ENCODE results near the gene HOOK2. TPM values are rescaled to one million over a fixed set of nuclear protein-coding genes. Genes with fewer than 3 reads are reported as not detected.

Gene HOOK2
- total and polyA plus RNA-seq, 2 of the 4 experiments (the other 2 are of a cell fraction): 7.5 to 21.6 TPM

DNA sequence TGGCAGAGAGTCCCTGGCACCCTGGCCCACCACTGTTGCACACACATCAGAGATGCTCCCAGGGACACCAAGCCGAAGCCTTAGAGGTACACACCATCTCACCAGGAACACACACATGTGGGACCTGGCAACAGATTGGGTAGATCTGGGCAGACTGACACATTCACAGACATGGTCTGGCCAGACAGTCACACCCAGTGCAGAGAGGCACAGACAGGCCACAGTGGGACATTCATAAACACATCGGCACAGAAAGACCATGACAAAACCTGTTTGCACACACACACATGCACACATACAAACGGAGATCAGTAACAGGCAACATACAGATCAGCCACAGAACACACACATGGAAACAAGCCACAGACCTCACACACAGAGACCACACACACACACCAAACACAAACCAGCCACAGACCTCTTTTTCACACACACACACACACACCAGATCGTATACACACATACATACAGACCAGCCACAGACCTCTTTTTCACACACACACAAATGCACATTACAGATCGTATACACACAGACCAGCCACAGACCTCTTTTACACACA, 9.6 kb upstream of the HOOK2 start:
- Histone ChIP-seq H2BK120ac (ENCODE audit: low read depth, low read length) (peak overlapping the region; percentile 88), H3K9ac (ENCODE audit: low read depth, low read length) (no peak overlapping the region), H3K9me3 (ENCODE audit: control insufficient read depth, insufficient read depth, low read length) (no peaks in the 10 kb centered on the region), H3K4me2 (ENCODE audit: low read depth, low read length) (no peak overlapping the region), H4K5ac (ENCODE audit: low read depth, low read length) (peak overlapping the region; percentile 77; the same call in 1 of the 2 replicates), H4K91ac (ENCODE audit: insufficient read depth, low read depth, low read length) (peak overlapping the region; percentile 40), H3K18ac (ENCODE audit: low read depth, low read length) (peak overlapping the region; percentile 1; the same call in 1 of the 2 replicates), H2BK5ac (ENCODE audit: low read depth, low read length, poor library complexity, severe bottlenecking) (peak overlapping the region; percentile 95), H3K79me1 (ENCODE audit: low read depth in 1 of 2, low read length in 2 of 2) (peaks cover 0 to 32% of the 10 kb centered on the region in 2 experiments; a peak in 2 of 4 replicates), H3K14ac (replicated peaks; ENCODE audit: low read depth, low read length) (peak overlapping the region; percentile 45; the same call in 1 of the 2 replicates), H3K4ac (ENCODE audit: low read depth, low read length) (peak overlapping the region; percentile 80), H2AFZ (replicated peaks; ENCODE audit: low read length, poor library complexity) (peak overlapping the region; percentile 86), H3K4me1 (ENCODE audit: control insufficient read depth, insufficient read depth, low read length) (peaks cover 46% of the 10 kb centered on the region), H3K23ac (ENCODE audit: low read depth, low read length) (peak overlapping the region; percentile 48), H4K20me1 (ENCODE audit: insufficient read depth, low read length) (peaks cover 3% of the 10 kb centered on the region; the same call in 1 of the 2 replicates), H3K4me3 (ENCODE audit: insufficient read depth, low read depth, low read length) (no peak overlapping the region), H2AK5ac (ENCODE audit: low read depth, low read length) (peak overlapping the region; percentile 97), H3K9me1 (ENCODE audit: insufficient read depth, low read length) (peaks cover 25% of the 10 kb centered on the region), H3K27ac (ENCODE audit: insufficient read depth, low read length) (peak overlapping the region; percentile 13; the same call in 1 of the 2 replicates), H2BK15ac (ENCODE audit: low read depth, low read length) (peak overlapping the region; percentile 22; the same call in 2 of the 3 replicates), H3K27me3 (ENCODE audit: control insufficient read depth, insufficient read depth, low read length) (no peaks in the 10 kb centered on the region), H2BK20ac (ENCODE audit: low read depth, low read length) (peak overlapping the region; percentile 62), H2AK9ac (replicated peaks; ENCODE audit: low read depth, low read length, poor library complexity) (peak overlapping the region; percentile 81), H3K36me3 (ENCODE audit: control insufficient read depth, insufficient read depth, low read length) (no peaks in the 10 kb centered on the region), H3K56ac (ENCODE audit: extremely low read depth, insufficient read depth, low read length) (no peak overlapping the region), H4K8ac (ENCODE audit: low read depth in 2 of 2, low read length in 2 of 2) (peak overlapping the region; percentile 3 to 79; a peak in 3 of 4 replicates)
- CTCF ChIA-PET: no interaction called here
- in situ Hi-C loops (cut with MboI; ENCODE audit: low sequenced_read_pairs): loop anchor here (25.0 kb wide), 1 partner anchor 1052 kb away; no protein-coding TSS in a partner anchor
- ATAC-seq (ENCODE audit: low read depth) (no peak), DNase-seq (peak; percentile 26)
- BruUV-seq (replicated peaks): no TSS peak
- TF ChIP-seq MAZ (IDR thresholded peaks at IDR 0.05; ENCODE audit: borderline replicate concordance, low read depth, low read length): no peak
- no peak for TF ChIP-seq POLR2A (IDR thresholded peaks at IDR 0.05; ENCODE audit: low read depth, low read length)
- no peak for TF ChIP-seq MAFK (IDR thresholded peaks at IDR 0.05; ENCODE audit: low read depth, low read length)
- TF ChIP-seq FOS (IDR thresholded peaks at IDR 0.05; ENCODE audit: low read depth, low read length): no peak
- TF ChIP-seq, protein P1, sequence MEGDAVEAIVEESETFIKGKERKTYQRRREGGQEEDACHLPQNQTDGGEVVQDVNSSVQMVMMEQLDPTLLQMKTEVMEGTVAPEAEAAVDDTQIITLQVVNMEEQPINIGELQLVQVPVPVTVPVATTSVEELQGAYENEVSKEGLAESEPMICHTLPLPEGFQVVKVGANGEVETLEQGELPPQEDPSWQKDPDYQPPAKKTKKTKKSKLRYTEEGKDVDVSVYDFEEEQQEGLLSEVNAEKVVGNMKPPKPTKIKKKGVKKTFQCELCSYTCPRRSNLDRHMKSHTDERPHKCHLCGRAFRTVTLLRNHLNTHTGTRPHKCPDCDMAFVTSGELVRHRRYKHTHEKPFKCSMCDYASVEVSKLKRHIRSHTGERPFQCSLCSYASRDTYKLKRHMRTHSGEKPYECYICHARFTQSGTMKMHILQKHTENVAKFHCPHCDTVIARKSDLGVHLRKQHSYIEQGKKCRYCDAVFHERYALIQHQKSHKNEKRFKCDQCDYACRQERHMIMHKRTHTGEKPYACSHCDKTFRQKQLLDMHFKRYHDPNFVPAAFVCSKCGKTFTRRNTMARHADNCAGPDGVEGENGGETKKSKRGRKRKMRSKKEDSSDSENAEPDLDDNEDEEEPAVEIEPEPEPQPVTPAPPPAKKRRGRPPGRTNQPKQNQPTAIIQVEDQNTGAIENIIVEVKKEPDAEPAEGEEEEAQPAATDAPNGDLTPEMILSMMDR (conservative IDR thresholded peaks at IDR 0.05; ENCODE audit: low read depth, low read length): no peak
- no peak for TF ChIP-seq BHLHE40 (IDR thresholded peaks at IDR 0.05; ENCODE audit: low read depth, low read length)
- no peak for TF ChIP-seq RCOR1 (IDR thresholded peaks at IDR 0.05; ENCODE audit: insufficient replicate concordance, low read length)
- no peak for TF ChIP-seq CHD1 (IDR thresholded peaks at IDR 0.05; ENCODE audit: low read depth, low read length)
- TF ChIP-seq SMC3 (IDR thresholded peaks at IDR 0.05; ENCODE audit: low read depth, low read length): no peak
- TF ChIP-seq, protein P2, sequence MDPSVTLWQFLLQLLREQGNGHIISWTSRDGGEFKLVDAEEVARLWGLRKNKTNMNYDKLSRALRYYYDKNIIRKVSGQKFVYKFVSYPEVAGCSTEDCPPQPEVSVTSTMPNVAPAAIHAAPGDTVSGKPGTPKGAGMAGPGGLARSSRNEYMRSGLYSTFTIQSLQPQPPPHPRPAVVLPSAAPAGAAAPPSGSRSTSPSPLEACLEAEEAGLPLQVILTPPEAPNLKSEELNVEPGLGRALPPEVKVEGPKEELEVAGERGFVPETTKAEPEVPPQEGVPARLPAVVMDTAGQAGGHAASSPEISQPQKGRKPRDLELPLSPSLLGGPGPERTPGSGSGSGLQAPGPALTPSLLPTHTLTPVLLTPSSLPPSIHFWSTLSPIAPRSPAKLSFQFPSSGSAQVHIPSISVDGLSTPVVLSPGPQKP (IDR thresholded peaks at IDR 0.05; ENCODE audit: borderline replicate concordance, low read depth, low read length): no peak
- TF ChIP-seq, protein P3, sequence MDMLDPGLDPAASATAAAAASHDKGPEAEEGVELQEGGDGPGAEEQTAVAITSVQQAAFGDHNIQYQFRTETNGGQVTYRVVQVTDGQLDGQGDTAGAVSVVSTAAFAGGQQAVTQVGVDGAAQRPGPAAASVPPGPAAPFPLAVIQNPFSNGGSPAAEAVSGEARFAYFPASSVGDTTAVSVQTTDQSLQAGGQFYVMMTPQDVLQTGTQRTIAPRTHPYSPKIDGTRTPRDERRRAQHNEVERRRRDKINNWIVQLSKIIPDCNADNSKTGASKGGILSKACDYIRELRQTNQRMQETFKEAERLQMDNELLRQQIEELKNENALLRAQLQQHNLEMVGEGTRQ (IDR thresholded peaks at IDR 0.05; ENCODE audit: low read depth, low read length): no peak
- TF ChIP-seq RAD21 (IDR thresholded peaks at IDR 0.05; ENCODE audit: low read length): no peak
- no peak for TF ChIP-seq MXI1 (IDR thresholded peaks at IDR 0.05; ENCODE audit: borderline replicate concordance, low read depth, low read length)
- no peak for TF ChIP-seq NFE2L2 (IDR thresholded peaks at IDR 0.05; ENCODE audit: low read depth, low read length)
- TF ChIP-seq RFX5 (IDR thresholded peaks at IDR 0.05; ENCODE audit: low read depth, low read length): no peak
- 39% methylated on average over 5 of the region's 5 CpGs; no CpG with 5 or more reads in 1 of the 2 experiments for WGBS, 2 experiments (ENCODE audit: extremely low coverage in 2 of 2, insufficient read length in 1 of 2)
- intact Hi-C loops (cut with micrococcal nuclease): no loop called here
- dilution Hi-C loops (cut with HindIII; ENCODE audit: low sequenced_read_pairs, unreplicated experiment): no loop called here
- POLR2A ChIA-PET (ENCODE audit: unreplicated experiment): no interaction called here
